ENCODE results near the gene TTLL7. TPM values are rescaled to one million over a fixed set of nuclear protein-coding genes. Genes with fewer than 3 reads are reported as not detected.

Gene TTLL7
- total RNA-seq, 1 experiment from 2014 or later = 6.6 TPM

GRCh38 chr1:83927061-83927460 is 71.9 kb downstream of the TTLL7 start:
- Histone ChIP-seq H3K9ac (ENCODE audit: extremely low read depth, insufficient read length, low read length) (no peak overlapping the region), H3K27me3 (ENCODE audit: insufficient read depth, low read length) (no peaks in the 10 kb centered on the region), H3K4me1 (ENCODE audit: insufficient read depth, low read length) (peaks cover 2% of the 10 kb centered on the region; the same call in 1 of the 2 replicates), H4K20me1 (ENCODE audit: control insufficient read depth, insufficient read depth, insufficient read length) (no peaks in the 10 kb centered on the region), H2BK20ac (ENCODE audit: low read depth, low read length, poor library complexity, severe bottlenecking) (no peak overlapping the region), H3K9me3 (ENCODE audit: control insufficient read depth, low read depth, low read length) (no peaks in the 10 kb centered on the region), H3T11ph (ENCODE audit: low read length) (no peak overlapping the region), H2AFZ (ENCODE audit: low read length) (no peak overlapping the region), H3K23me2 (ENCODE audit: insufficient read length, low read depth, low read length, poor library complexity, severe bottlenecking) (no peaks in the 10 kb centered on the region), H3K79me2 (ENCODE audit: insufficient read depth, low read length) (no peaks in the 10 kb centered on the region), H3K18ac (ENCODE audit: insufficient read length, low read depth, low read length) (no peak overlapping the region), H3K23ac (ENCODE audit: insufficient read length, low read depth, low read length) (no peak overlapping the region), H2AK5ac (ENCODE audit: insufficient read length, low read length) (no peak overlapping the region), H4K91ac (ENCODE audit: insufficient read length, low read depth, low read length) (no peak overlapping the region), H3K4ac (ENCODE audit: low read depth, low read length) (no peak overlapping the region), H3K4me2 (ENCODE audit: insufficient read depth, insufficient read length, low read length) (no peak overlapping the region), H2BK12ac (ENCODE audit: insufficient read length, low read depth, low read length) (no peak overlapping the region), H3K14ac (ENCODE audit: insufficient read depth, low read length) (no peak overlapping the region), H3K27ac (ENCODE audit: insufficient read length, low read depth, low read length) (no peak overlapping the region), H3K79me1 (ENCODE audit: insufficient read depth, low read depth, low read length, poor library complexity, severe bottlenecking) (no peaks in the 10 kb centered on the region), H2BK120ac (ENCODE audit: low read depth, low read length, poor library complexity, severe bottlenecking) (no peak overlapping the region), H2BK15ac (ENCODE audit: low read depth, low read length) (no peak overlapping the region), H4K8ac (replicated peaks; ENCODE audit: insufficient read length, low read depth, low read length) (no peak overlapping the region), H2BK5ac (ENCODE audit: insufficient read length, low read length) (no peak overlapping the region), H4K5ac (ENCODE audit: insufficient read length, low read depth, low read length) (no peak overlapping the region), H3K56ac (ENCODE audit: insufficient read length, low read depth, low read length) (no peak overlapping the region)
- Mint-ChIP-seq H3K9me3 (no peaks in the 10 kb centered on the region), H3K36me3 (ENCODE audit: insufficient read depth in 1 of 3, low read depth in 3 of 3) (no peaks in the 10 kb centered on the region), H3K27ac (no peak overlapping the region; a peak in 1 of 7 replicates), H3K27me3 (ENCODE audit: low read depth) (no peaks in the 10 kb centered on the region), H3K4me1 (peaks cover 12 to 17% of the 10 kb centered on the region in 2 experiments), H3K4me3 (no peak overlapping the region)
- DNase-seq = no peak
- TF ChIP-seq CTCF (conservative IDR thresholded peaks at IDR 0.05) = no peak
